ENCODE results near the gene AKAP8L. TPM values are rescaled to one million over a fixed set of nuclear protein-coding genes. Genes with fewer than 3 reads are reported as not detected.
A peak's percentile ranks its signal among the peaks of the same experiment; 100 is the strongest.

The AKAP8L gene
- total RNA-seq, 1 donor from 2014 or later, result 163 TPM

DNA sequence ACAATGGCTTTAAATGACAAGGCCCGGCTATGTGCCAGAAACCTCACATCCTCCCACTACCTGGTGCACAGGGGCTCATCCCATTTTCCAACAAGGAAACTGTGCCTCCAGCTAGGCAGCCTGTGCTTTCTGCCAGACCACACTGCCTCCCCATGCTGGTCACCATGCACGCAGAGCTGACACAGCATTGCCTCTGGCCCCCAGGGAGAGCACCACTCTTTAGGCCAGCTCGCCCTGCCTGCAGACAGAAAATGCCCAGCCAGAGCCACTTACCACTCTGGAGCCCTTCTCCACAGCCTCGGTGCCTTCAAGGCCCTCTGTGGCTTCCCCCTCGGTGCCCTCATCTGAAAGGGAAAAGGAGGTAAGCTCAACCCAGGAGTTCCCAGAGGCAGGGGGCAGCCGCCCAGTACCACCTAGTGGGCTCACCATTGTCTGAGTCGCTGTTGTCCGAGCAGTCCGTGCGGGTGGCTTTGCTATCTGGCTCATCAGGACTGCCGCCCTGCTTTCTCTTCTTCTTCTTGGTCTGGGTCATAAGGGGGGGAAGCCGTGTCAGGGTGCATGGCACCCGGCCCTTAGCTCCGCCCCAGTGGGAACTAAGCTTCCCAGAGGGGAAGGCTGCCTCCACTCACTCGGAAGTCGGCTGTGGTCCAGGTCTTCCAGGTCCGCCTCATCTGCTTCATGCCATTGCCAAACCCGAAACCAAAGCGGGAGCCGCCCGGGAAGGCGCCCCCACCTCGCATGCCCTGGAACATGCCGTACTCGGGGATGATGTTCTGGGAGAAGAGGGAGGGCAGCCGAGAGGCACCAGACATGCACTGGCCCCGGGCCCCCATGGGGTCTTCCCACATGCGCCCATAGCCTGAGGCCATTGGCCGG, 18.0 kb downstream of the AKAP8L start:
- Mint-ChIP-seq H3K9me3 (no peaks in the 10 kb centered on the region), H3K4me3 (no peak overlapping the region), H3K4me1 (peaks cover 8% of the 10 kb centered on the region), H3K27me3 (ENCODE audit: low read depth) (no peaks in the 10 kb centered on the region), H3K36me3 (ENCODE audit: low read depth) (peaks cover 15% of the 10 kb centered on the region), H3K27ac (ENCODE audit: unreplicated experiment) (peak overlapping the region; percentile 35)
- DNase-seq (ENCODE audit: low read depth, low spot score), result no peak
- TF ChIP-seq, protein P1, sequence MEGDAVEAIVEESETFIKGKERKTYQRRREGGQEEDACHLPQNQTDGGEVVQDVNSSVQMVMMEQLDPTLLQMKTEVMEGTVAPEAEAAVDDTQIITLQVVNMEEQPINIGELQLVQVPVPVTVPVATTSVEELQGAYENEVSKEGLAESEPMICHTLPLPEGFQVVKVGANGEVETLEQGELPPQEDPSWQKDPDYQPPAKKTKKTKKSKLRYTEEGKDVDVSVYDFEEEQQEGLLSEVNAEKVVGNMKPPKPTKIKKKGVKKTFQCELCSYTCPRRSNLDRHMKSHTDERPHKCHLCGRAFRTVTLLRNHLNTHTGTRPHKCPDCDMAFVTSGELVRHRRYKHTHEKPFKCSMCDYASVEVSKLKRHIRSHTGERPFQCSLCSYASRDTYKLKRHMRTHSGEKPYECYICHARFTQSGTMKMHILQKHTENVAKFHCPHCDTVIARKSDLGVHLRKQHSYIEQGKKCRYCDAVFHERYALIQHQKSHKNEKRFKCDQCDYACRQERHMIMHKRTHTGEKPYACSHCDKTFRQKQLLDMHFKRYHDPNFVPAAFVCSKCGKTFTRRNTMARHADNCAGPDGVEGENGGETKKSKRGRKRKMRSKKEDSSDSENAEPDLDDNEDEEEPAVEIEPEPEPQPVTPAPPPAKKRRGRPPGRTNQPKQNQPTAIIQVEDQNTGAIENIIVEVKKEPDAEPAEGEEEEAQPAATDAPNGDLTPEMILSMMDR (conservative IDR thresholded peaks at IDR 0.05), result no peak

DNA sequence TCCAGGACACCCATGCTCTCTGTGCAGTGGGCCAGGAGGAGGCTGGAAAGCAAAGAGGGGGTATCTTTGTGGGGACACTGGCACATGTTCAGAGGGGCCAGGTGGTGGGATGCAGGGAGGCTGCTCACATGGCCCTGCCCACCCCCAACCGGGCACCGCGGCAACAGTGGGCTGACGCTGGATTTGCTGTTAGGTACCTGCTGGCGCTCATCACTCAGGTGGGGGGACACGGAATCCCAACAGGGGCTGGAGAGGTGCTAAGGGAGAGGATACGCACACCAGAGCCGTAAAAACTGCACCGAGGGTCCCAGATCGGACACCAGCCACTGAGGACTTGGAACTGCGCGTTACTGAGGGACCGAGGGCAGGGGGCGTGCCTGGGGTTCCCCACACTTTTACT, 19.2 kb downstream of the AKAP8L start:
- H3K4me3 Mint-ChIP-seq, result no peak overlapping the region
- no peaks in the 10 kb centered on the region for H3K27me3 Mint-ChIP-seq (ENCODE audit: low read depth)
- DNase-seq (ENCODE audit: low read depth, low spot score), result no peak
- H3K9me3 Mint-ChIP-seq, result no peaks in the 10 kb centered on the region
- TF ChIP-seq, protein P1 (conservative IDR thresholded peaks at IDR 0.05), result no peak
- no peak overlapping the region for H3K27ac Mint-ChIP-seq (ENCODE audit: unreplicated experiment)
- H3K4me1 Mint-ChIP-seq, result peaks cover 3% of the 10 kb centered on the region
- peaks cover 19% of the 10 kb centered on the region for H3K36me3 Mint-ChIP-seq (ENCODE audit: low read depth)

DNA sequence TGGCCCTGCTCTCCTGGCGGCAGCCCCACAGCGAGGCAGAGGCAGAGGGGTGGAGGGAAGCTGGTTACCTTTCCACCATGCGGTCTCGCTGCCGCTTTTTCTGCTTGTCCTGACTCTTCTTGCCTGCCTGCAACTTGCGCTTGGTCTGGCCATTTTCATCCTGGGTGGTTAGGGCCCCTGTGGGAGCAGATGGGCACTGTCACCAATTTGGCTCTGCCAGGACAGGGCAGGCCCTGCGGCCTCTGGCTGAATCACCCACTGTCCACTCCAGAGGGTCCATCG, 19.6 kb downstream of the AKAP8L start:
- Mint-ChIP-seq H3K4me1 (no peaks in the 10 kb centered on the region), H3K27me3 (ENCODE audit: low read depth) (no peaks in the 10 kb centered on the region), H3K9me3 (no peaks in the 10 kb centered on the region), H3K4me3 (no peak overlapping the region), H3K36me3 (ENCODE audit: low read depth) (peaks cover 20% of the 10 kb centered on the region), H3K27ac (ENCODE audit: unreplicated experiment) (no peak overlapping the region)
- DNase-seq (ENCODE audit: low read depth, low spot score), result no peak
- TF ChIP-seq, protein P1 (conservative IDR thresholded peaks at IDR 0.05), result no peak

DNA sequence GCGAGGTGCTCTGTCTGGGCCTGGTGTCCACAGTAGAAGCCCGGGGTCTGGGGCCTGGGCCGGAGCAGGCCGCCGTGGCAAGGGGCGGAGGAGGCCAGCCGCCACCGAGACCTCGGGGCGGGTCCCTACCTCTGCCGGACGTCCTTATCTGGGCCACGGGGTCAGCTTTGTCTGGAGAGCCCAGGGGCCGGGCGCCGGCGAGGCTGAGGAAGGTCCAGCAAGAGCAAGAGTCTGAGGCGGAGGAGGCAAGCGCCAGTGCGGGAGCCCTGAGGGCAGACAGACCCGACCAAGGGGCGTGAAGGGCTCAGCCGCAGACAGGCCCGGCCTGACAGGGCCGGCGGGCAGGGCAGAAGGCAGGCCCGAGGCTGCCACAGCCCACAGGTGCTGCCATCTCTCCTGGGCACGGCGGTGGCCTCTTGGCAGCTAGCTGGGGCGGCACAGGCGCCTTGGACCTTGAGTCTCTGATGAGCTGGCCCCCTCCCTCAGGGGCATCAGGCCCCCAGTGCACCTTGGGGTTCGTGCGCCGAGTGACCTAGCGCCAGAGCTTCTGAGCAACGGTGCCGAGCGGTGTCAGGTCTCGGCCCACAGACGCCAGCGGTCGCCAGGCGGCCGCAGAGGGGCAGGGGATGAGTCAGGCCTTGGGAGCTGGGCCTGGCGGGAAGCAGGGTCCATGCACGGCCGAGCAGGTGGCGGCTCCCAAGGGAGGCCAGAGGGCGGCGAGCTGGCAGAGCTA, 20.1 kb downstream of the AKAP8L start:
- Mint-ChIP-seq H3K4me1 (no peaks in the 10 kb centered on the region), H3K36me3 (ENCODE audit: low read depth) (peaks cover 24% of the 10 kb centered on the region), H3K4me3 (no peak overlapping the region), H3K27ac (ENCODE audit: unreplicated experiment) (no peak overlapping the region), H3K9me3 (no peaks in the 10 kb centered on the region), H3K27me3 (ENCODE audit: low read depth) (no peaks in the 10 kb centered on the region)
- no peak for DNase-seq (ENCODE audit: low read depth, low spot score)
- TF ChIP-seq, protein P1 (conservative IDR thresholded peaks at IDR 0.05), result no peak

DNA sequence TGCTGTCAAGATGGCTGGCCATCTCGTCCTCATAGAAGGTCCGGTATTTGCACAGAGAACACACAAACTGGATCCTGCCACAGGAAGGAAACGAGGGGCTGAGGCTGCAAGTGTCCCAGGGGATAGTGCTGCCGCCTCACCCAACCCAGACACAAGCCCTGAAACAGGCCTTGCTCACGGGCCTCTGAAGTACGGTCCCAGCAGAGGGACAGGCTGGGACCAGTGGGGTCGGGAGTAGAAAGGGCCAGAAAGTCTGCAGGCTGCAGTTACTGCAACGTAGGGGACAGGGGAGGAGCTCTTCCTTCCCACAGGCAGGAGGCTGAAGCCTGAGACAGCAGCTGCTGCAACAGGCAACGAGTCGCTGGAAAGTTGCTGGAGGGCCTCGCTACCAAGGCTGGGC, 21.0 kb downstream of the AKAP8L start:
- H3K27me3 Mint-ChIP-seq (ENCODE audit: low read depth), result no peaks in the 10 kb centered on the region
- H3K4me1 Mint-ChIP-seq, result no peaks in the 10 kb centered on the region
- no peaks in the 10 kb centered on the region for H3K9me3 Mint-ChIP-seq
- TF ChIP-seq, protein P1 (conservative IDR thresholded peaks at IDR 0.05), result no peak
- peaks cover 32% of the 10 kb centered on the region for H3K36me3 Mint-ChIP-seq (ENCODE audit: low read depth)
- DNase-seq (ENCODE audit: low read depth, low spot score), result no peak
- no peak overlapping the region for H3K27ac Mint-ChIP-seq (ENCODE audit: unreplicated experiment)
- H3K4me3 Mint-ChIP-seq, result no peak overlapping the region
